Measurements from ENCODE around the gene ZDHHC8.
"Not testable (repeated sequence)": the region's sequence is repeated elsewhere in the genome, so short reads cannot be mapped to it uniquely, and the experiment has no call there.

ZDHHC8 gene

GRCh38 chr22:20158391-20159036, 26.9 kb downstream of the ZDHHC8 start:
- no peak for DNase-seq (ENCODE audit: low read depth in 2 of 2)

- DNase-seq (ENCODE audit: low read depth in 2 of 2) = no peak
Observed at GRCh38 chr22:20159076-20159475, 27.5 kb downstream of the ZDHHC8 start.

GRCh38 chr22:20159531-20159930, 27.9 kb downstream of the ZDHHC8 start:
- not testable (repeated sequence) for DNase-seq (ENCODE audit: low read depth in 2 of 2)

DNA sequence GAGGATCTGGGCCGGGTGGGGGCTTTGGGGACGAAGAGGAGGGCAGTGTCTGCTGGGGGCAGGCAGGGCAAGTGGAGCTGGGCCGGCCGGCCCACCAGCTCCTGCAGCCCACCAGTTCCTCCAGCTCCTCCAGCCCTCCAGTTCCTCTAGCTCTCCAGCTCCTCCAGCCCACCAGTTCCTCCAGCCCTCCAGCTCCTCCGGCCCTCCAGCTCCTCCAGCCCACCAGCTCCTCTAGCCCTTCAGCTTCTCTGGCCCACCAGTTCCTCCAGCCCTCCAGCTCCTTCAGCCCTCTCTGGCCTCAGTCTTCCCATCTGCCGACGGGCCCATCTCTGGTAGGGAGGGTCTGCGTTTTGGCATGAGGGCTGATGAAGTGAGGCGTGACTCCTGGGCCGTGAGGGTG, 28.4 kb downstream of the ZDHHC8 start:
- DNase-seq (ENCODE audit: low read depth in 2 of 2) = no peak

- DNase-seq (ENCODE audit: low read depth in 2 of 2) = no peak
Observed at GRCh38 chr22:20164863-20165262, 33.3 kb downstream of the ZDHHC8 start.

GRCh38 chr22:20165421-20165820, 33.8 kb downstream of the ZDHHC8 start:
- no peak for DNase-seq (ENCODE audit: low read depth in 2 of 2)

DNA sequence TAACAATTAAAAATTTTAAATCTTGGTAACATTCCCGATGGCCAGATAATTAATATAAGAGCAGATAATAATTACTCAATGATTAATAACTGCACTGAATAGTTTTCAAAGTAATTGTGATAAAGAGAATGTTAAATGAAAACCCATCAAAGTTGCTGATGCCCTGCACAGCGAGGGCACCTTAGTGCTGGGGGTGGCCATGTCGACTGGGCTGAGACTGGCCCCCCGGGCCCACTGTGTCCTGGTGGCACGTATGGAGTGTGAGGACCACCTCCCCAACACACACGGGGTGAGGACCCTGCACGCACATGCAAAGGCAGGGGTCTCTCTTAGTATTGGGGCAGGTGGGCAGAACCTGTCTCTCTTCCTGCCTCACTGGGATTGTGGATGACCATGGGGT, 34.3 kb downstream of the ZDHHC8 start:
- no peak for DNase-seq (ENCODE audit: low read depth in 2 of 2)

GRCh38 chr22:20166703-20167102, 35.1 kb downstream of the ZDHHC8 start:
- no peak for DNase-seq (ENCODE audit: low read depth in 2 of 2)

GRCh38 chr22:20167643-20168322, 36.2 kb downstream of the ZDHHC8 start:
- no peak for DNase-seq (ENCODE audit: low read depth in 2 of 2)

- no peak for DNase-seq (ENCODE audit: low read depth in 2 of 2)
Observed at GRCh38 chr22:20169253-20169822, 37.7 kb downstream of the ZDHHC8 start.

- no peak for DNase-seq (ENCODE audit: low read depth in 2 of 2)
Observed at GRCh38 chr22:20170170-20170569, 38.6 kb downstream of the ZDHHC8 start.

DNA sequence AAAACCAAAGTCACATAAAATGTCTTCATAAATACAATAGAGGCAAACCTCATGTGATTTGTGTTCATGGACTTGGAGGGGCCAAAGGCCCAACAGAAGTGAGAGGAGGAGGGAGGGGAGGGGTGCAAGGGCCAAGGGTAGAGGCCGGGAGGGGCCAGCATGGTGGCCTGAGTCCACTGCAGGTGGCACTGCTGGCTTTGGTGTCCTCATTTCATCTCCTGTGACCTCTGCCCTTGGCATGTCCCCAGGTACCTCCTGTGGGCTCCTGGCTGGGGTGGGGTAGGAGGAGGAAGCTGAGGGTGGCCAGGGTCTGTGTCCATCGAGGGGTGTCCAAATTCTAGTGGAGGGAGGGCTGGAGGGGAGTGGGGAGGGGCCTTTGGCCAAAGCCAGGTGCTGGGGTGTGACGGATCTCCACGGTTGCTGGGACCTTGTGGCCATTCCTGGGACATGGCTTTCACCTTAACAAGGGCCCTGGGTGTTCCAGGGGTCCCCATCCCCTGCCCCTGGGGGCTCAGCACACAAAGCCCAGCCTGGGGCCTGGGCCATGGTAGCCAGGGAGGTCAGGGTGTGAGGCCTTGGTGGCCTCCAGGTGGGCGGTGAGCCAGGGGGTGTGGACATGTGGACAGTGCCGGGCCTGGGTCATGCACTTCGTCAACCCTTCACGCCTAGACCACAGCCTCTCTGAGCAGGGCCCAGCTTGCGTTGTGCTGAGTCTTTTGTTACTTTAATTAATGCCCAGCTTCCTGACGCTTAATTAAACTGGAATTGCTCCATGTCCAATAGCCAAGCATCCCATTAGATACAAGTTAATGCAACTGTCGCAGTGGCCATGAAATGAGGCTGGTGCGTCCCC, 39.9 kb downstream of the ZDHHC8 start:
- DNase-seq (ENCODE audit: low read depth in 2 of 2) = no peak

GRCh38 chr22:20172141-20172613, 40.6 kb downstream of the ZDHHC8 start:
- DNase-seq (ENCODE audit: low read depth in 2 of 2) = no peak

DNA sequence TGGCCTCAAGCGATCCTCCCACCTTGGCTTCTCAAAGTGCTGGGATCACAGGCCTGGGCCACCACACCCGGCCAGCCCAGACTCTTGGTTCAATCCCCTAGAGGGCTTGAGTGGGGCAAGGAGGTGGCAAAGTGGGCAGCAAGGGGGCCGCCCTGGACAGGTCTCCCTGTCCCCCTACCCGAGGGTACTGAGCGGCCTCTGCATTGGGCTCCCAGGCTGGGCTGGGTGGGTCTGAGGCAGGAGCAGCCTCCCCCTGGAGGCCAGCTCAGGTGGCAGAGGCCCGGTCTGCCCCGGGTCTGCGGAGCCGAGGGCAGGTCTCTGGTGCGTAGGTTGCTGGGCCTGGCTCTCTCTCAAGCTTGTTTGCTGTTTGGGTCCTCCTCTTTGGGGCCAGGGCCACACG, 41.6 kb downstream of the ZDHHC8 start:
- no peak for DNase-seq (ENCODE audit: low read depth in 2 of 2)

DNA sequence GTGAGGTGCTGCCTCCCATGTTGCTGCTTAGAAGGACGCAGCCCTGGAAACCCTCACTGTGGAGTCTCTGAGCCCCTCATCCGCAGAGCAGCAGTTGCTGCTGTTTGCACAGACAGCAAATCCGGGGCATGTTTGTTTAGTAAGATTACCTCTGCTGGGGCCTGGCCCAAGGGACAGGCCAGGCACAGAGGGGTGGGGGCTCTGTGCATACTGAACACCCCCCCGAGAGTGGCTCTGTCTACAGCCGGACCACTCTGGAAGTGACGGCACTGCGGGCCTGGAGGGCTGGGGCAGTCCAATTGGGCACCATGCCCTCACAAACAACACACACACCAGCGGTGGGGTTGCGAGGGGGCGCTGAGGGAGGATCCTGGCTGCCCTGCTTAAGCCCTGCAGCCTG, 42.2 kb downstream of the ZDHHC8 start:
- DNase-seq (ENCODE audit: low read depth in 2 of 2) = no peak

- no peak for DNase-seq (ENCODE audit: low read depth in 2 of 2)
Observed at GRCh38 chr22:20174785-20175596, 43.4 kb downstream of the ZDHHC8 start.

DNA sequence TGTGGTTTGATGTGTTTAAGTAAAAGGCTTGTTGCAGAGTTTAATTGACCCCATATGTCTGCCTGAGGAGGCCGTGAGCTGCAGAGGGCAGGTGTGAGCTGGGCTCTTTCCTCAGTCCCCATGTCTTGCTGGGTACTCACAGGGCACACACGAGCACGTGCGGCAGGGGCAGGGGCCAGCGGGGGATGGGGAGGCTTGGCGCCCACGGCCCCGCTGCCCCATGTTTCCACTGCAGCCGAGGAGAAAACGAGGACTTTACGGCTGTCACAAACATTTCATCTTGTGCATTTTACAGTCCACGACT, 43.9 kb downstream of the ZDHHC8 start:
- no peak for DNase-seq (ENCODE audit: low read depth in 2 of 2)

DNA sequence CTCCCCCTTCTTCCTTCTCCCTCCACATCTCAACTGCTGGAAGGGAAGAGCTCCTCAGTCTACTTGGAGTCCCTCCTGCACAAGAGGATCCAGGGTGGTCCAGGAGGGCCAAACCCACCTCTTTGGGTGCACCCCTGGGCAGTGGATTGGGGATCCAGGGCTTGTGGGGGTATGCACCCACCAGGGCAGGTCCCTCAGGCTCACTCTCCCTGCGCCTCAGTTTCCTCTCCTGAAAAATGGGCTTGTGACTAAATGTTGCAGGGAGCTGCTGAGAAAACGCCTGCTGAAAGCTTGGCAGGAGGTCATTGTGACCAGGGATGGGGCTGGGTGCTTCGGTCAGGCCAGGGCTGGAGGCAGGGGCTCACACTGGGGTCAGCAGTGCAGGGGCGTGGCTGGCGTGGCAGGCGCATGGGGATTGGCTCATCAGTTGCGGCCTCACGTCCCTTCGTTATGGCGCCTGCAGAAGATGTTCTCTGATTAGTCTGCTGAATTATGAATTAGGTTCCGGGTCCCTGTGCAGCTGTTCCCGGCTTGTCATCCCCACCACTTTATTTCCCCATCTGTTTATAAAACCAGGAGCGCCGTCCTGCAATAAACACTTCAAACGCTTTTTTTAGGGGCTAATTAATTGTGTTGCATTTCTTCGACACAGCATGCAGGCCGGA, 44.9 kb downstream of the ZDHHC8 start:
- DNase-seq (ENCODE audit: low read depth in 2 of 2) = no peak

GRCh38 chr22:20177217-20177911, 45.8 kb downstream of the ZDHHC8 start:
- DNase-seq (ENCODE audit: low read depth in 2 of 2) = no peak
